K562 (cell line): Measurements from ENCODE around the gene PPP2R5A. TPM values are rescaled to one million over a fixed set of nuclear protein-coding genes. Genes with fewer than 3 reads are reported as not detected.

Experiments
- CBFA2T2 ChIP-seq: fragments of 450-650 bp; conservative IDR thresholded peaks from 2 replicates; pipeline ENCODE4 v1.6.1; 2017; ENCODE audit warnings: mild to moderate bottlenecking
- COPS2 ChIP-seq: fragments of 450-650 bp; conservative IDR thresholded peaks from 2 replicates; pipeline ENCODE4 v1.6.1; 2016; ENCODE audit warnings: mild to moderate bottlenecking, moderate library complexity
- ERF ChIP-seq: fragments of 450-650 bp; formaldehyde crosslinking; IDR thresholded peaks from 2 replicates; pipeline ENCODE4 v1.4.0; 2020; ENCODE audit warnings: mild to moderate bottlenecking, mixed read lengths
- GTF2A2 ChIP-seq: IDR thresholded peaks from 2 replicates; pipeline ENCODE4 v1.6.1; 2016; ENCODE audit warnings: mild to moderate bottlenecking, missing genetic modification characterization, missing compliant biosample characterization
- KLF16 ChIP-seq: IDR thresholded peaks from 2 replicates; pipeline ENCODE4 v1.6.1; 2016; ENCODE audit warnings: antibody characterized with exemption
- MBD2 ChIP-seq: sonication (generic); IDR thresholded peaks from 2 replicates; pipeline ENCODE4 v1.6.1; 2016; ENCODE audit warnings: low read depth, borderline replicate concordance
- MIER1 ChIP-seq: fragments of 450-650 bp; IDR thresholded peaks from 2 replicates; pipeline ENCODE4 v1.6.1; 2016; ENCODE audit warnings: antibody characterized with exemption, mild to moderate bottlenecking, low read depth
- NFE2L1 ChIP-seq: fragments of 450-650 bp; IDR thresholded peaks from 2 replicates; pipeline ENCODE4 v1.6.1; 2016; ENCODE audit warnings: missing genetic modification characterization, low read depth, mild to moderate bottlenecking, missing compliant biosample characterization, moderate library complexity, borderline replicate concordance
- NR4A1 ChIP-seq, 2 experiments: fragments of 250-450 bp in 1 of 2; fragments of 450-650 bp in 1 of 2; sonication (Bioruptor Pico) in 1 of 2; IDR thresholded peaks; 2 replicates each; pipeline versions ENCODE4 v1.4.0 to v1.6.1; 2016 to 2020; ENCODE audit warnings: mild to moderate bottlenecking in 2 of 2, missing compliant biosample characterization in 1 of 2, missing genetic modification characterization in 1 of 2, moderate library complexity in 1 of 2
- PCBP1 ChIP-seq: fragments of 200-400 bp; formaldehyde crosslinking; IDR thresholded peaks from 2 replicates; pipeline ENCODE4 v1.6.1; 2018; ENCODE audit warnings: mild to moderate bottlenecking, low read depth, low read length; ENCODE audit not compliant: poor library complexity, severe bottlenecking
- PHB ChIP-seq: fragments of 250-450 bp; sonication (Bioruptor Pico); IDR thresholded peaks from 2 replicates; pipeline ENCODE4 v1.5.0; 2021
- SIN3B ChIP-seq: fragments of 450-650 bp; IDR thresholded peaks from 2 replicates; pipeline ENCODE4 v1.6.1; 2017; ENCODE audit warnings: low read depth, mild to moderate bottlenecking, moderate library complexity
- SUPT5H ChIP-seq: fragments of 450-650 bp; IDR thresholded peaks from 2 replicates; pipeline ENCODE4 v1.6.1; 2016
- TCF3 ChIP-seq: sonication (generic); formaldehyde crosslinking; IDR thresholded peaks from 2 replicates; pipeline ENCODE4 v1.4.0; 2020; ENCODE audit warnings: mild to moderate bottlenecking, missing genetic modification reagents
- WHSC1 ChIP-seq: IDR thresholded peaks from one replicate; pipeline ENCODE4 v1.6.1; 2012; ENCODE audit warnings: low read length, control low read depth, inconsistent platforms
- ZNF184 ChIP-seq: sonication (generic); formaldehyde crosslinking; IDR thresholded peaks from 2 replicates; pipeline ENCODE4 v1.5.0; 2020; ENCODE audit warnings: missing genetic modification reagents
- ZNF197 ChIP-seq: fragments of 200-800 bp; sonication (Bioruptor generic); IDR thresholded peaks from 2 replicates; pipeline ENCODE4 v1.6.1; 2016; ENCODE audit warnings: low read depth, missing genetic modification characterization, missing compliant biosample characterization
- ZNF23 ChIP-seq: fragments of 250-450 bp; sonication (Bioruptor Pico); IDR thresholded peaks from 2 replicates; pipeline ENCODE4 v1.4.0; 2020; ENCODE audit warnings: mild to moderate bottlenecking
- ZNF76 ChIP-seq: fragments of 250-450 bp; sonication (Bioruptor Pico); IDR thresholded peaks from 2 replicates; pipeline ENCODE4 v1.4.0; 2020; ENCODE audit warnings: mild to moderate bottlenecking, moderate library complexity, borderline replicate concordance
- polyA plus RNA-seq, 8 experiments: library from polyadenylated mRNA; depleted of rRNA in 4 of 8; stranded (reverse) in 5 of 8; unstranded in 3 of 8; fragments of >200 nt; fragmentation: Nextera tagmentation in 2 of 8; fragmentation: Illumina TruSeq in 1 of 8; extraction: Ambion mirVana in 2 of 8; extraction: Trizol in 1 of 8; gene quantifications; 2 replicates each; pipeline versions ENCODE4 v1.2.1 to v1.2.3, GENCODE V29; 2011 to 2014; ENCODE audit warnings: inconsistent platforms in 1 of 8, missing spikeins in 1 of 8
- total RNA-seq, 7 experiments: library from RNA; depleted of rRNA in 6 of 7; stranded (reverse); fragments of >200 nt in 6 of 7; fragmentation: Illumina TruSeq in 2 of 7; extraction: Trizol in 2 of 7; gene quantifications; 2 replicates each; pipeline versions ENCODE4 v1.2.1 to v1.2.3, GENCODE V29; 2011 to 2021; ENCODE audit warnings: low replicate concordance in 1 of 7
- TF ChIP-seq, protein P1 (sequence below): fragments of 450-650 bp; formaldehyde crosslinking; IDR thresholded peaks from 2 replicates; pipeline ENCODE4 v1.4.0; 2020; ENCODE audit warnings: mild to moderate bottlenecking, mixed read lengths
- TF ChIP-seq, protein P2 (sequence below): IDR thresholded peaks from 2 replicates; pipeline ENCODE4 v1.6.1; 2012; ENCODE audit warnings: low read depth, low read length, improper control_type of control experiment, borderline replicate concordance
- TF ChIP-seq, protein P3 (sequence below): fragments of 450-650 bp; conservative IDR thresholded peaks from 2 replicates; pipeline ENCODE4 v1.6.1; 2016; ENCODE audit warnings: missing genetic modification characterization, low read depth, mild to moderate bottlenecking, control low read depth, missing compliant biosample characterization
- TF ChIP-seq, protein P4 (sequence below): sonication (generic); formaldehyde crosslinking; IDR thresholded peaks from 2 replicates; pipeline ENCODE4 v1.8.0; 2022; ENCODE audit warnings: missing genetic modification reagents, mild to moderate bottlenecking, moderate library complexity, borderline replicate concordance

The PPP2R5A gene
- total and polyA plus RNA-seq, 9 of the 15 experiments (the other 6 are each of a cell fraction or from before 2014, with no cell fraction given): 26.9 to 106 (median 64.3) TPM

DNA sequence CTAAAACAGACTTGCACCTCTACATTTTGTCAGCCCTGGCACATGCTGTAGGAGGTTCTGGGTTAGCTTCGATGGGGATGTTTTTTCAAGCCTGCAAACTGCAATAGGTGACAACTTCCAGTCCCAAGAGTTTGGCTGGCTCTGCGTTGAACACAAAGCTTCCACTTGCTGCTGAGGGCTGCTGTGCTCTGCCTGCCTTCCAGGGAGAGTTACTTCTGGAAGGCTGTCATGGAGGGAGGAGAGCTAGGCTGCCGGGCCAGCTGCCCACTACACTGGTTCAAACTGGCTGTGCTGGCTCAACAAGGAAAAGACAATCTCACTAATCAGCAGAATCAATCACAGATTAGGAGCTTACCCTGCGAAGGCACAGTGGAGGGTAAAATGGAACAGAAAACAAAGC, 46.7 kb upstream of the PPP2R5A start (continued):
- TF ChIP-seq, protein P1, sequence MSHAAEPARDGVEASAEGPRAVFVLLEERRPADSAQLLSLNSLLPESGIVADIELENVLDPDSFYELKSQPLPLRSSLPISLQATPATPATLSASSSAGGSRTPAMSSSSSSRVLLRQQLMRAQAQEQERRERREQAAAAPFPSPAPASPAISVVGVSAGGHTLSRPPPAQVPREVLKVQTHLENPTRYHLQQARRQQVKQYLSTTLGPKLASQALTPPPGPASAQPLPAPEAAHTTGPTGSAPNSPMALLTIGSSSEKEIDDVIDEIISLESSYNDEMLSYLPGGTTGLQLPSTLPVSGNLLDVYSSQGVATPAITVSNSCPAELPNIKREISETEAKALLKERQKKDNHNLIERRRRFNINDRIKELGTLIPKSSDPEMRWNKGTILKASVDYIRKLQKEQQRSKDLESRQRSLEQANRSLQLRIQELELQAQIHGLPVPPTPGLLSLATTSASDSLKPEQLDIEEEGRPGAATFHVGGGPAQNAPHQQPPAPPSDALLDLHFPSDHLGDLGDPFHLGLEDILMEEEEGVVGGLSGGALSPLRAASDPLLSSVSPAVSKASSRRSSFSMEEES (CRISPR knock-in tag): no peak
- TF ChIP-seq ZNF76 (peak; percentile 50; the same call in 1 of the 2 replicates), WHSC1 (no peak), SIN3B (no peak), PCBP1 (no peak), SUPT5H (no peak), NR4A1 (CRISPR knock-in tag; IDR thresholded peaks at IDR 0.05) (no peak), NR4A1 (tag; IDR thresholded peaks at IDR 0.05) (peak; percentile 88), MIER1 (no peak), ZNF23 (no peak), GTF2A2 (peak; percentile 43; the same call in 1 of the 2 replicates), ERF (peak; percentile 67; the same call in 1 of the 2 replicates), CBFA2T2 (no peak), TCF3 (CRISPR knock-in tag) (no peak), PHB (CRISPR knock-in tag) (no peak), MBD2 (no peak), COPS2 (no peak), KLF16 (no peak), NFE2L1 (tag) (no peak), ZNF197 (no peak), ZNF184 (CRISPR knock-in tag) (no peak)
- TF ChIP-seq, protein P2, sequence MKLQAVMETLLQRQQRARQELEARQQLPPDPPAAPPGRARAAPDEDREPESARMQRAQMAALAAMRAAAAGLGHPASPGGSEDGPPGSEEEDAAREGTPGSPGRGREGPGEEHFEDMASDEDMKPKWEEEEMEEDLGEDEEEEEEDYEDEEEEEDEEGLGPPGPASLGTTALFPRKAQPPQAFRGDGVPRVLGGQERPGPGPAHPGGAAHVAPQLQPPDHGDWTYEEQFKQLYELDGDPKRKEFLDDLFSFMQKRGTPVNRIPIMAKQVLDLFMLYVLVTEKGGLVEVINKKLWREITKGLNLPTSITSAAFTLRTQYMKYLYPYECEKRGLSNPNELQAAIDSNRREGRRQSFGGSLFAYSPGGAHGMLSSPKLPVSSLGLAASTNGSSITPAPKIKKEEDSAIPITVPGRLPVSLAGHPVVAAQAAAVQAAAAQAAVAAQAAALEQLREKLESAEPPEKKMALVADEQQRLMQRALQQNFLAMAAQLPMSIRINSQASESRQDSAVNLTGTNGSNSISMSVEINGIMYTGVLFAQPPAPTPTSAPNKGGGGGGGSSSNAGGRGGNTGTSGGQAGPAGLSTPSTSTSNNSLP: no peak
- TF ChIP-seq, protein P3, sequence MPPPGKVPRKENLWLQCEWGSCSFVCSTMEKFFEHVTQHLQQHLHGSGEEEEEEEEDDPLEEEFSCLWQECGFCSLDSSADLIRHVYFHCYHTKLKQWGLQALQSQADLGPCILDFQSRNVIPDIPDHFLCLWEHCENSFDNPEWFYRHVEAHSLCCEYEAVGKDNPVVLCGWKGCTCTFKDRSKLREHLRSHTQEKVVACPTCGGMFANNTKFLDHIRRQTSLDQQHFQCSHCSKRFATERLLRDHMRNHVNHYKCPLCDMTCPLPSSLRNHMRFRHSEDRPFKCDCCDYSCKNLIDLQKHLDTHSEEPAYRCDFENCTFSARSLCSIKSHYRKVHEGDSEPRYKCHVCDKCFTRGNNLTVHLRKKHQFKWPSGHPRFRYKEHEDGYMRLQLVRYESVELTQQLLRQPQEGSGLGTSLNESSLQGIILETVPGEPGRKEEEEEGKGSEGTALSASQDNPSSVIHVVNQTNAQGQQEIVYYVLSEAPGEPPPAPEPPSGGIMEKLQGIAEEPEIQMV (tag): no peak
- TF ChIP-seq, protein P4, sequence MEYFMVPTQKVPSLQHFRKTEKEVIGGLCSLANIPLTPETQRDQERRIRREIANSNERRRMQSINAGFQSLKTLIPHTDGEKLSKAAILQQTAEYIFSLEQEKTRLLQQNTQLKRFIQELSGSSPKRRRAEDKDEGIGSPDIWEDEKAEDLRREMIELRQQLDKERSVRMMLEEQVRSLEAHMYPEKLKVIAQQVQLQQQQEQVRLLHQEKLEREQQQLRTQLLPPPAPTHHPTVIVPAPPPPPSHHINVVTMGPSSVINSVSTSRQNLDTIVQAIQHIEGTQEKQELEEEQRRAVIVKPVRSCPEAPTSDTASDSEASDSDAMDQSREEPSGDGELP (CRISPR knock-in tag): no peak
